Upper lobe of left lung (tissue), 6 donors: ENCODE results near the gene GLT8D2. TPM values are rescaled to one million over a fixed set of nuclear protein-coding genes. Genes with fewer than 3 reads are reported as not detected.

Source experiments
- ATAC-seq, 2 donors: fragments of 200-7000 bp; cut with Tn5 transposase; one replicate each; pipeline ENCODE4 v1.9.1; 2022; ENCODE audit warnings: mild to moderate bottlenecking in 2 of 2, moderate library complexity in 2 of 2; ENCODE audit not compliant: low FRiP score in 2 of 2
- DNase-seq, 2 donors: peaks; one replicate each; pipeline ENCODE4 v3.0.0-alpha.2; 2019 to 2020
- H3K27ac ChIP-seq, 4 donors: fragments of 200-600 bp; sonication (generic); one replicate each; pipeline ENCODE4 v1.5.1; 2016 to 2019
- H3K27me3 ChIP-seq, 4 donors: fragments of 200-600 bp; sonication (generic); one replicate each; pipeline ENCODE4 v1.5.1; 2017 to 2019
- H3K36me3 ChIP-seq, 4 donors: fragments of 200-600 bp; sonication (generic); one replicate each; pipeline ENCODE4 v1.5.1; 2016 to 2019
- H3K4me1 ChIP-seq, 4 donors: fragments of 200-600 bp; sonication (generic); one replicate each; pipeline ENCODE4 v1.5.1; 2018 to 2019
- H3K4me3 ChIP-seq, 4 donors: fragments of 200-600 bp; sonication (generic); one replicate each; pipeline ENCODE4 v1.5.1; 2017 to 2019; ENCODE audit warnings: mild to moderate bottlenecking in 2 of 4, moderate library complexity in 1 of 4
- H3K9me3 ChIP-seq, 4 donors: fragments of 200-600 bp; sonication (generic); one replicate each; pipeline ENCODE4 v1.5.1; 2018 to 2019
- CTCF ChIP-seq, 6 experiments: fragments of 450-650 bp in 4 of 6; fragments of 200-600 bp in 2 of 6; sonication (generic) in 2 of 6; IDR thresholded peaks; one replicate each; pipeline ENCODE4 v1.5.1; 2016 to 2019; ENCODE audit warnings: antibody characterized with exemption in 6 of 6
- EP300 ChIP-seq, 4 donors: sonication (generic); formaldehyde crosslinking; IDR thresholded peaks; one replicate each; pipeline ENCODE4 v1.5.1; 2017; ENCODE audit warnings: antibody characterized with exemption in 4 of 4, control low read depth in 2 of 4
- POLR2A ChIP-seq, 4 donors: fragments of 450-650 bp; IDR thresholded peaks; one replicate each; pipeline ENCODE4 v1.5.1; 2016 to 2017; ENCODE audit warnings: antibody characterized with exemption in 4 of 4, mild to moderate bottlenecking in 2 of 4
- POLR2AphosphoS5 ChIP-seq, 2 donors: sonication (generic); formaldehyde crosslinking; IDR thresholded peaks; one replicate each; pipeline ENCODE4 v1.5.1; 2017; ENCODE audit warnings: antibody characterized with exemption in 2 of 2
- WGBS, 2 donors: methylation state at CpG; one replicate each; pipeline ENCODE4 v1.1.5; 2017 to 2018; 5-methylcytosine and 5-hydroxymethylcytosine counted together
- total RNA-seq, 6 donors: library from RNA; depleted of rRNA in 4 of 6; stranded (reverse); fragments of >200 nt in 4 of 6; gene quantifications; one replicate each; pipeline versions ENCODE4 v1.1.0 to v1.2.1, GENCODE V29; 2016 to 2021
- donor health status: DM: no; HTN: no; CAD: no; lungs with moderate emphysema.
- donor health status: DM: no; HTN: yes; CAD: no; lungs with severe emphysema.

The GLT8D2 gene
- total RNA-seq, 6 donors from 2014 or later, result 2.4 to 9.5 (median 5.3) TPM; not detected in 1

DNA sequence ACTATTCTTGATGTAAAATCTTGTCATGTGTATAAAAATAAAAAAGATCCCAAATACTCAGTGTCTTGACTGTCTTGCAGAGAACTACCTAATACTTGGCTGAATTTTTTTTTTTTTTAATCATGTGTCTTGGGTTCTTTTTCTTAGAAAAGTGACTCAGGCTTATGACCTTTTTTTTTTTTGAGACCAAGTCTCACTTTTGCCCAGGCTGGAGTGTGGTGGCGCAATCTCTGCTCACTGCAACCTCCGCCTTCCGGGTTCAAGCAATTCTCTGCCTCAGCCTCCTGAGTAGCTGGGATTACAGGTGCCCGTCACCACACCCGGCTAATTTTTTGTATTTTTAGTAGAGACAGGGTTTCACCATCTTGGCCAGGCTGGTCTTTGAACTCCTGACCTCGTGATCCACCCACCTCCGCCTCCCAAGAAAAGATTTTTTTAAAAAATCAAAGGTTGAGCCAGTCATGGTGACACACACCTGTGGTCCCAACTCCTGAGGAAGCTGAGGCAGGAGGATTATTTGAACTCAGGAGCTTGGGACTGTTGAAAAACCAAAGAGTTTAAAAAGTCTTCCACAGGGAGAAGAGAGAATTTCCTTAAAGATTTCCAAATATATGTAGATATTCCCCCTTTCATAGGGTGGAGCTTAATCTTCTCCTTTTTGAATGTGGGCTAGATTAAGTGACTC, 102.0 kb downstream of the GLT8D2 start:
- Histone ChIP-seq H3K9me3 (no peaks in the 10 kb centered on the region), H3K4me3 (no peak overlapping the region), H3K4me1 (no peaks in the 10 kb centered on the region), H3K27me3 (no peaks in the 10 kb centered on the region), H3K27ac (no peak overlapping the region), H3K36me3 (peaks cover 68 to 100% (median 86%) of the 10 kb centered on the region in 4 donors)
- no peak for ATAC-seq
- peak in 1 of 2 donors; percentile 43 for DNase-seq
- WGBS, 2 donors, result 77 to 95% methylated on average over 7 of the region's 7 CpGs
- TF ChIP-seq CTCF (IDR thresholded peaks at IDR 0.05) (no peak), EP300 (IDR thresholded peaks at IDR 0.05) (no peak), POLR2A (IDR thresholded peaks at IDR 0.05) (no peak), POLR2AphosphoS5 (IDR thresholded peaks at IDR 0.05) (no peak)

GRCh38 chr12:103944964-103945363, 105.0 kb downstream of the GLT8D2 start:
- no peak overlapping the region for H3K27ac ChIP-seq
- no peak overlapping the region for H3K4me3 ChIP-seq
- TF ChIP-seq POLR2A (IDR thresholded peaks at IDR 0.05) (no peak), CTCF (IDR thresholded peaks at IDR 0.05) (no peak)
- no peaks in the 10 kb centered on the region for H3K27me3 ChIP-seq
- no peak for ATAC-seq
- no peak for DNase-seq
- peaks cover 81 to 100% (median 96%) of the 10 kb centered on the region in 4 donors for H3K36me3 ChIP-seq
- WGBS, 2 donors, result 87 to 94% methylated on average over 3 of the region's 3 CpGs
- no peaks in the 10 kb centered on the region for H3K9me3 ChIP-seq
- H3K4me1 ChIP-seq, result no peaks in the 10 kb centered on the region

Other genes with a start within 250 kb of the GLT8D2 start
- 10 to 100 TPM in 1 of 6 donors, 1 to 10 TPM in 5; 3.8 to 29.3 (median 7.3) TPM for gene NT5DC3, start 209.0 kb downstream of the GLT8D2 start, total RNA-seq
- 100 to 1,000 TPM; 164 to 743 (median 287) TPM for gene HSP90B1, start 119.8 kb downstream of the GLT8D2 start, total RNA-seq
- 10 to 100 TPM; 14.8 to 24.5 (median 17.4) TPM for gene TDG, start 84.3 kb downstream of the GLT8D2 start, total RNA-seq
- gene HCFC2, start 14.3 kb upstream of the GLT8D2 start, total RNA-seq, result 10 to 100 TPM; 10.3 to 28.2 (median 15.8) TPM
- gene NFYB, start 88.0 kb upstream of the GLT8D2 start, total RNA-seq, result 100 to 1,000 TPM in 1 of 6 donors, 10 to 100 TPM in 5; 20.3 to 101 (median 39.0) TPM
- gene TXNRD1, start 165.6 kb upstream of the GLT8D2 start, total RNA-seq, result 100 to 1,000 TPM; 124 to 381 (median 162) TPM